ENCODE measurements around the gene SLC30A2.

GRCh38 chr1:26028490-26028980 is 17.4 kb downstream of the SLC30A2 start:
- TF ChIP-seq ZNF433 (tag by site-specific recombination; IDR thresholded peaks at IDR 0.05; ENCODE audit: low read depth) (no peak), CTCF (tag by site-specific recombination; IDR thresholded peaks at IDR 0.05) (no peak), ZNF830 (tag by site-specific recombination; IDR thresholded peaks at IDR 0.05; ENCODE audit: low read depth) (no peak), ZSCAN5A (tag by site-specific recombination; IDR thresholded peaks at IDR 0.05) (no peak), ZNF549 (tag by site-specific recombination; IDR thresholded peaks at IDR 0.05) (no peak), ELK4 (IDR thresholded peaks at IDR 0.05; ENCODE audit: borderline replicate concordance, low read depth, low read length) (no peak)
